ENCODE results near the gene TEX44. TPM values are rescaled to one million over a fixed set of nuclear protein-coding genes. Genes with fewer than 3 reads are reported as not detected.

TEX44 gene
- total RNA-seq, 1 donor = not detected

DNA sequence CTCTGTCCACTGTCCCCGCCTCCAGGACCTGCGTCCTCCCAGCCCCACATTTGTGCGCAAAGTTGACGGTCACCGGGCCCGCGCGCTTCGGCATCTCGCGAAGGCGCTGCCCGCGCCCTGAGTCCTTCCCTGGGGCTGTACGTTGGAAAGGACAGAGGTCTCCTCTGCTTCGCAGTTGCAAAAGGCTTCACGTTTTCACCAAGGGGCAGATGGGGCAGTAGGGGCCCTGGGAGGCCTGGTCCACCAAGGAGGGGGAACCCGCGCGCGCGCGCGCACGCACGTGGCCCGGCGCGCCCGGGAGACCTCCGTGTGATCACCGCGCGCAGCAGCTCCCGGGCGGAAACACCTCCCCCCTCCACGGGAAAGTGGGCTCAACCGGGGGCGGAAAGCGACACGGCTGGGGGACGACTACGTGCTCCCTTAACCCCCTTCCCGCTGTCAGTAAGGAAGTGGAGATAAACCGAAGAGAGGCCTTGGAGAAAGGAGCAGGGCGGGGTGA lies 21.9 kb downstream of the TEX44 start:
- Histone ChIP-seq H3K4me3 (ENCODE audit: insufficient read depth, low read length) (peak overlapping the region; percentile 71), H2AFZ (ENCODE audit: low read length) (peak overlapping the region; percentile 78), H3K27me3 (ENCODE audit: insufficient read depth, low read length) (no peaks in the 10 kb centered on the region), H3K9me3 (ENCODE audit: low read depth, low read length) (no peaks in the 10 kb centered on the region), H3K79me2 (ENCODE audit: insufficient read depth, low read length) (no peaks in the 10 kb centered on the region), H3K4me1 (ENCODE audit: insufficient read depth, low read length) (peaks cover 28% of the 10 kb centered on the region), H3K27ac (ENCODE audit: low read depth, low read length) (peak overlapping the region; percentile 61), H3K36me3 (ENCODE audit: insufficient read depth, low read length) (no peaks in the 10 kb centered on the region), H3K4me2 (ENCODE audit: insufficient read depth, low read length) (peak overlapping the region; percentile 88), H4K20me1 (ENCODE audit: insufficient read depth, low read length) (no peaks in the 10 kb centered on the region)
- TF ChIP-seq, protein P1, sequence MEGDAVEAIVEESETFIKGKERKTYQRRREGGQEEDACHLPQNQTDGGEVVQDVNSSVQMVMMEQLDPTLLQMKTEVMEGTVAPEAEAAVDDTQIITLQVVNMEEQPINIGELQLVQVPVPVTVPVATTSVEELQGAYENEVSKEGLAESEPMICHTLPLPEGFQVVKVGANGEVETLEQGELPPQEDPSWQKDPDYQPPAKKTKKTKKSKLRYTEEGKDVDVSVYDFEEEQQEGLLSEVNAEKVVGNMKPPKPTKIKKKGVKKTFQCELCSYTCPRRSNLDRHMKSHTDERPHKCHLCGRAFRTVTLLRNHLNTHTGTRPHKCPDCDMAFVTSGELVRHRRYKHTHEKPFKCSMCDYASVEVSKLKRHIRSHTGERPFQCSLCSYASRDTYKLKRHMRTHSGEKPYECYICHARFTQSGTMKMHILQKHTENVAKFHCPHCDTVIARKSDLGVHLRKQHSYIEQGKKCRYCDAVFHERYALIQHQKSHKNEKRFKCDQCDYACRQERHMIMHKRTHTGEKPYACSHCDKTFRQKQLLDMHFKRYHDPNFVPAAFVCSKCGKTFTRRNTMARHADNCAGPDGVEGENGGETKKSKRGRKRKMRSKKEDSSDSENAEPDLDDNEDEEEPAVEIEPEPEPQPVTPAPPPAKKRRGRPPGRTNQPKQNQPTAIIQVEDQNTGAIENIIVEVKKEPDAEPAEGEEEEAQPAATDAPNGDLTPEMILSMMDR (IDR thresholded peaks at IDR 0.05; ENCODE audit: extremely low read depth, low read depth, low read length) = no peak
- DNase-seq (ENCODE audit: insufficient read length, low spot score, missing footprints) = peak; percentile 88

DNA sequence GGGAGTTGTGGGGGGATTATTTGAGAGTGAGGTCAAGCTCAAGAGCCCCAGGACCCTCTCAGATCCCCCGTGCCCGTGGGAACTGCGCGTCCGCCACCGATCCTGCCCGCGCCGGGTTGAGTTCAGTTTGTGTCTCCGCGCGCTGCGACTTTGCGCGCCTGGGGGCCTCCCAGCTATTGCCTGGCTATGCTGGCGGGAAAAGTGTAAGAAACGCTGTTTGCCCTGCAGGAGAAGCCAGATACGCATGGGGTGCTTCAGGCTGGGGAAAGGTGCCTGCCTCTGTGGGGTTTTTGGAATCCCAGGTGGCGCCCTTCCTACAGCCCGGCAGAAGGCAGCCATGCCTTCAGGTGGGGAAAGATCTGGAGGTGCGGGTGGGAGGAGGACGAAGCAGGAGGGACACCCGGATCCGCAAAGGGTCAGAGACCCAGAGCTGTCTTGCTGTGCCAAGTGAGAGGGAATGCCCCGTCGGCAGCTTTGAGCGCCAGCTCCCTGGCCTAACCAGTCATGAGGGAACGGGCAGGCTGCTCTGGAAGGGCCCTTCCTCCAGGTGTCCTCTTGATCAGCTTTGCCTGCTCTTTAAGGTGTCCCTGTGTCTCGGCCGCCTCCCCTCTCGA lies 22.5 kb downstream of the TEX44 start:
- peaks cover 28% of the 10 kb centered on the region for H3K4me1 ChIP-seq (ENCODE audit: insufficient read depth, low read length)
- H2AFZ ChIP-seq (ENCODE audit: low read length) = peak overlapping the region; percentile 78
- peak; percentile 81 for DNase-seq (ENCODE audit: insufficient read length, low spot score, missing footprints)
- no peaks in the 10 kb centered on the region for H3K79me2 ChIP-seq (ENCODE audit: insufficient read depth, low read length)
- peak overlapping the region; percentile 61 for H3K27ac ChIP-seq (ENCODE audit: low read depth, low read length)
- no peaks in the 10 kb centered on the region for H3K27me3 ChIP-seq (ENCODE audit: insufficient read depth, low read length)
- H3K4me3 ChIP-seq (ENCODE audit: insufficient read depth, low read length) = peak overlapping the region; percentile 71
- TF ChIP-seq, protein P1 (IDR thresholded peaks at IDR 0.05; ENCODE audit: extremely low read depth, low read depth, low read length) = no peak
- H4K20me1 ChIP-seq (ENCODE audit: insufficient read depth, low read length) = no peaks in the 10 kb centered on the region
- H3K36me3 ChIP-seq (ENCODE audit: insufficient read depth, low read length) = no peaks in the 10 kb centered on the region
- peak overlapping the region; percentile 88 for H3K4me2 ChIP-seq (ENCODE audit: insufficient read depth, low read length)
- no peaks in the 10 kb centered on the region for H3K9me3 ChIP-seq (ENCODE audit: low read depth, low read length)

DNA sequence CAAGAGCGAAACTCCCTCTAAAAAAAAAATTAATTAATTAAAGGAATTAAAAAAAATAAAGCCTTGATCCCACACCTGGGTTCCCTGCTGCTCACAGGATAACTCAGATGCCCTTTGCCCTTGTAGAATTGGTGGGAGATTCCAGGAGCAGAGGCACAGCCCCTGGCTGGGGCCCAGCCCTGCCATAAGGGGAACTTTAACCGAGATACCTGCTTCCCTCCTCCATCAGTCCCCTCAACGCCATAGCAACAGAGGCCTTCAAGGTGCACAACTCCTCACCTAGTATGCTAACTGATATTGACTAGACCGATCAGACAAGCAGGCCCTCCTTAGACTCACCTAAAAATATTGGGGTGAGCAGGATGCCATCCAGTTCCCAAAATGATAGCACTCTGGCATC lies 23.6 kb downstream of the TEX44 start:
- H3K27ac ChIP-seq (ENCODE audit: low read depth, low read length) = no peak overlapping the region
- no peaks in the 10 kb centered on the region for H3K9me3 ChIP-seq (ENCODE audit: low read depth, low read length)
- no peaks in the 10 kb centered on the region for H3K27me3 ChIP-seq (ENCODE audit: insufficient read depth, low read length)
- H3K4me3 ChIP-seq (ENCODE audit: insufficient read depth, low read length) = no peak overlapping the region
- DNase-seq (ENCODE audit: insufficient read length, low spot score, missing footprints) = no peak
- no peak overlapping the region for H3K4me2 ChIP-seq (ENCODE audit: insufficient read depth, low read length)
- no peak overlapping the region for H2AFZ ChIP-seq (ENCODE audit: low read length)
- peaks cover 27% of the 10 kb centered on the region for H3K4me1 ChIP-seq (ENCODE audit: insufficient read depth, low read length)
- no peaks in the 10 kb centered on the region for H3K79me2 ChIP-seq (ENCODE audit: insufficient read depth, low read length)
- TF ChIP-seq, protein P1 (IDR thresholded peaks at IDR 0.05; ENCODE audit: extremely low read depth, low read depth, low read length) = no peak
- no peaks in the 10 kb centered on the region for H4K20me1 ChIP-seq (ENCODE audit: insufficient read depth, low read length)
- no peaks in the 10 kb centered on the region for H3K36me3 ChIP-seq (ENCODE audit: insufficient read depth, low read length)

GRCh38 chr2:231617059-231617926 lies 24.6 kb downstream of the TEX44 start:
- Histone ChIP-seq H3K4me2 (ENCODE audit: insufficient read depth, low read length) (no peak overlapping the region), H2AFZ (ENCODE audit: low read length) (no peak overlapping the region)

More at GRCh38 chr2:231617059-231617926, 24.6 kb downstream of the TEX44 start:
- Histone ChIP-seq H3K4me1 (ENCODE audit: insufficient read depth, low read length) (peaks cover 17% of the 10 kb centered on the region), H3K27me3 (ENCODE audit: insufficient read depth, low read length) (no peaks in the 10 kb centered on the region), H3K9me3 (ENCODE audit: low read depth, low read length) (no peaks in the 10 kb centered on the region), H3K4me3 (ENCODE audit: insufficient read depth, low read length) (no peak overlapping the region), H4K20me1 (ENCODE audit: insufficient read depth, low read length) (no peaks in the 10 kb centered on the region), H3K79me2 (ENCODE audit: insufficient read depth, low read length) (no peaks in the 10 kb centered on the region), H3K27ac (ENCODE audit: low read depth, low read length) (no peak overlapping the region), H3K36me3 (ENCODE audit: insufficient read depth, low read length) (no peaks in the 10 kb centered on the region)
- no peak for DNase-seq (ENCODE audit: insufficient read length, low spot score, missing footprints)
- TF ChIP-seq, protein P1 (IDR thresholded peaks at IDR 0.05; ENCODE audit: extremely low read depth, low read depth, low read length) = no peak
